Hepatocyte (in vitro differentiated cells): Measurements from ENCODE around the gene NRL. TPM values are rescaled to one million over a fixed set of nuclear protein-coding genes. Genes with fewer than 3 reads are reported as not detected.

Source experiments
- DNase-seq: peaks from one replicate; pipeline ENCODE4 v3.0.0-alpha.2; 2016; ENCODE audit warnings: low spot score
- H2AFZ ChIP-seq: fragments of 200-600 bp; sonication (generic); 2 replicates; pipeline ENCODE4 v1.6.0; 2016; ENCODE audit warnings: antibody characterized with exemption, mild to moderate bottlenecking
- H3K27ac ChIP-seq: fragments of 200-600 bp; sonication (generic); 2 replicates; pipeline ENCODE4 v1.5.1; 2016; ENCODE audit warnings: mild to moderate bottlenecking
- H3K27me3 ChIP-seq: fragments of 200-600 bp; sonication (generic); 2 replicates; pipeline ENCODE4 v1.6.1; 2016
- H3K36me3 ChIP-seq: fragments of 200-600 bp; sonication (generic); replicated peaks from 2 replicates; pipeline ENCODE4 v1.5.1; 2016; ENCODE audit warnings: low read depth; ENCODE audit not compliant: insufficient read depth
- H3K4me1 ChIP-seq: fragments of 200-600 bp; sonication (generic); 2 replicates; pipeline ENCODE4 v1.5.1; 2016; ENCODE audit warnings: mild to moderate bottlenecking, moderate library complexity; ENCODE audit not compliant: insufficient read depth
- H3K4me2 ChIP-seq: fragments of 200-600 bp; sonication (generic); 2 replicates; pipeline ENCODE4 v1.6.0; 2016
- H3K4me3 ChIP-seq: fragments of 200-600 bp; sonication (generic); 2 replicates; pipeline ENCODE4 v1.5.1; 2016; ENCODE audit warnings: mild to moderate bottlenecking
- H3K79me2 ChIP-seq: fragments of 200-600 bp; sonication (generic); 2 replicates; pipeline ENCODE4 v1.6.0; 2017; ENCODE audit warnings: mild to moderate bottlenecking
- H3K9me2 ChIP-seq: fragments of 200-600 bp; sonication (generic); replicated peaks from 2 replicates; pipeline ENCODE4 v1.6.0; 2017; ENCODE audit warnings: mild to moderate bottlenecking; ENCODE audit not compliant: insufficient read depth
- H3K9me3 ChIP-seq: fragments of 200-600 bp; sonication (generic); 2 replicates; pipeline ENCODE4 v1.5.1; 2016; ENCODE audit warnings: low read depth, mild to moderate bottlenecking
- H4K20me1 ChIP-seq: fragments of 200-600 bp; sonication (generic); 2 replicates; pipeline ENCODE4 v1.6.0; 2016; ENCODE audit warnings: mild to moderate bottlenecking; ENCODE audit not compliant: insufficient read depth, poor library complexity, severe bottlenecking
- CTCF ChIP-seq: fragments of 200-600 bp; sonication (generic); IDR thresholded peaks from 2 replicates; pipeline ENCODE4 v1.5.1; 2016; ENCODE audit warnings: antibody characterized with exemption, mild to moderate bottlenecking; ENCODE audit not compliant: poor library complexity
- EZH2 ChIP-seq: fragments of 200-600 bp; sonication (generic); IDR thresholded peaks from 2 replicates; pipeline ENCODE4 v1.6.1; 2016; ENCODE audit warnings: antibody characterized with exemption, mild to moderate bottlenecking, borderline replicate concordance
- EZH2phosphoT487 ChIP-seq: fragments of 200-600 bp; sonication (generic); IDR thresholded peaks from one replicate; pipeline ENCODE4 v1.6.1; 2018; ENCODE audit warnings: antibody characterized with exemption, mild to moderate bottlenecking, low read depth, moderate library complexity; ENCODE audit not compliant: unreplicated experiment, severe bottlenecking
- WGBS: methylation state at CpG from one replicate; pipeline ENCODE4 v1.1.6; 2016; ENCODE audit warnings: low lambda C conversion rate; ENCODE audit errors: missing lambda C conversion rate; 5-methylcytosine and 5-hydroxymethylcytosine counted together
- polyA plus RNA-seq: library from polyadenylated mRNA; unstranded; fragments of >200 nt; fragmentation: Nextera tagmentation; extraction: Ambion mirVana; gene quantifications from 2 replicates; pipeline ENCODE4 v1.2.1, GENCODE V29; 2016
- total RNA-seq: library from RNA; depleted of rRNA; stranded (reverse); fragments of >200 nt; gene quantifications from 2 replicates; pipeline ENCODE4 v1.2.3, GENCODE V29; 2014

NRL gene
- total and polyA plus RNA-seq, 2 experiments from 2014 or later: 1.2 to 2.4 TPM

GRCh38 chr14:24057271-24057670, 57.5 kb downstream of the NRL start:
- Histone ChIP-seq H3K79me2 (no peaks in the 10 kb centered on the region), H3K4me2 (no peak overlapping the region), H4K20me1 (no peaks in the 10 kb centered on the region), H3K4me1 (peaks cover 5% of the 10 kb centered on the region), H3K9me3 (no peaks in the 10 kb centered on the region), H3K36me3 (no peaks in the 10 kb centered on the region), H3K27me3 (peaks cover 7% of the 10 kb centered on the region), H3K27ac (no peak overlapping the region), H3K9me2 (no peaks in the 10 kb centered on the region), H3K4me3 (no peak overlapping the region), H2AFZ (no peak overlapping the region)
- no peak for TF ChIP-seq EZH2
- TF ChIP-seq EZH2phosphoT487: no peak
- TF ChIP-seq CTCF: no peak
- 87% methylated on average over 2 of the region's 2 CpGs for WGBS
- no peak for DNase-seq

- no peak for DNase-seq
- Histone ChIP-seq H3K4me2 (no peak overlapping the region), H3K9me2 (no peaks in the 10 kb centered on the region), H3K27ac (no peak overlapping the region), H3K4me3 (no peak overlapping the region), H3K27me3 (peaks cover 7% of the 10 kb centered on the region), H3K79me2 (no peaks in the 10 kb centered on the region), H2AFZ (no peak overlapping the region), H3K36me3 (no peaks in the 10 kb centered on the region), H4K20me1 (no peaks in the 10 kb centered on the region), H3K9me3 (no peaks in the 10 kb centered on the region), H3K4me1 (peaks cover 7% of the 10 kb centered on the region)
- 83% methylated on average over 8 of the region's 8 CpGs for WGBS
- no peak for TF ChIP-seq EZH2phosphoT487
- no peak for TF ChIP-seq CTCF
- TF ChIP-seq EZH2: no peak
Measured at GRCh38 chr14:24056800-24057184, 58.0 kb downstream of the NRL start.

GRCh38 chr14:24055971-24056799, 58.6 kb downstream of the NRL start:
- Histone ChIP-seq H3K9me2 (no peaks in the 10 kb centered on the region), H3K36me3 (no peaks in the 10 kb centered on the region), H4K20me1 (no peaks in the 10 kb centered on the region), H3K79me2 (no peaks in the 10 kb centered on the region), H3K9me3 (no peaks in the 10 kb centered on the region), H3K27me3 (peaks cover 7% of the 10 kb centered on the region), H3K4me1 (peaks cover 11% of the 10 kb centered on the region), H3K4me3 (no peak overlapping the region), H3K27ac (no peak overlapping the region), H3K4me2 (no peak overlapping the region), H2AFZ (no peak overlapping the region)
- DNase-seq: no peak
- TF ChIP-seq EZH2phosphoT487 (no peak), CTCF (no peak), EZH2 (no peak)
- WGBS: 88% methylated on average over 10 of the region's 10 CpGs
